ENCODE measurements around the gene HSPA1B. TPM values are rescaled to one million over a fixed set of nuclear protein-coding genes. Genes with fewer than 3 reads are reported as not detected.
A peak's percentile ranks its signal among the peaks of the same experiment; 100 is the strongest.
"Not testable (repeated sequence)": the region's sequence is repeated elsewhere in the genome, so short reads cannot be mapped to it uniquely, and the experiment has no call there.

HSPA1B gene
- total RNA-seq, 4 donors from 2014 or later, result 378 to 549 (median 420) TPM

DNA sequence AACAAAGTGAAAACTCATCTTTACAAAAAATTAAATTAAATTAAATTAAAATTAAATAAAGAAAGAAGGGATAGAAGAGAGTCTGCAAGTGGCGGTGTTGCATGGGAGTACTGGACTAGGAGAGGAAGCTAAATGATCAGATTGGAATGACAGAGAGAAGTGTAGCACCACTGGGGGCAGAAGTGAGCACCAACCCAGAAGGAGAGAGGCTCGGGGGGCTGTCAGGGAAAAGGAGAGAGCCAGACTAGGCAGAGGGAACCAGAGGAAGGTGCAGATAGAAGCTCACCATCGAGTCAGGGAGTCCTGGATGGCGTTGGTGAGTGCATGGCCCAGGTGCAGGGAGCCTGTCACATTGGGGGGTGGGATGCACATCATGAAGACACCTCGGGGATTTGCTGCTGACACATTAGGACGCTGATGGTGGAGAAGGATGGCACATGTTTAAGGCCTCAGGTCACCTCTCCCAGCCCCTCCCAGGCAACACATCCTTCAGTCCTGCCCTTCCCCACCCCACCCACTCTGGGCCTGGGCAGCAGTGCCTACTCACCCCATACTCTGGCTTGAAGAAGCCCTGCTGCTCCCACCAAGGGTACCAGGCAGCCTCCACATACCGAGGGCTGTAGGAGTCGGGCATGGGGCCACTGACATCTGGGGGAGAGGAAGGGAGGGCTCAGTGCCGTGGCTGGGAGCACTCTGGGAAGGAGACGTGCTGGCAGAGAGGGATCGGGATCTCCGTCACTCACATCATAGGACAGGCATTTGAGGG lies 36.0 kb upstream of the HSPA1B start:
- 64 to 65% methylated on average over 12 of the region's 12 CpGs for WGBS, 2 donors
- intact Hi-C loops (cut with DNase I; ENCODE audit: low total_unique reads), result no loop called here
- no peak for DNase-seq (ENCODE audit: low spot score in 2 of 2)
- TF ChIP-seq POLR2A (IDR thresholded peaks at IDR 0.05), result no peak
- TF ChIP-seq, protein P1, sequence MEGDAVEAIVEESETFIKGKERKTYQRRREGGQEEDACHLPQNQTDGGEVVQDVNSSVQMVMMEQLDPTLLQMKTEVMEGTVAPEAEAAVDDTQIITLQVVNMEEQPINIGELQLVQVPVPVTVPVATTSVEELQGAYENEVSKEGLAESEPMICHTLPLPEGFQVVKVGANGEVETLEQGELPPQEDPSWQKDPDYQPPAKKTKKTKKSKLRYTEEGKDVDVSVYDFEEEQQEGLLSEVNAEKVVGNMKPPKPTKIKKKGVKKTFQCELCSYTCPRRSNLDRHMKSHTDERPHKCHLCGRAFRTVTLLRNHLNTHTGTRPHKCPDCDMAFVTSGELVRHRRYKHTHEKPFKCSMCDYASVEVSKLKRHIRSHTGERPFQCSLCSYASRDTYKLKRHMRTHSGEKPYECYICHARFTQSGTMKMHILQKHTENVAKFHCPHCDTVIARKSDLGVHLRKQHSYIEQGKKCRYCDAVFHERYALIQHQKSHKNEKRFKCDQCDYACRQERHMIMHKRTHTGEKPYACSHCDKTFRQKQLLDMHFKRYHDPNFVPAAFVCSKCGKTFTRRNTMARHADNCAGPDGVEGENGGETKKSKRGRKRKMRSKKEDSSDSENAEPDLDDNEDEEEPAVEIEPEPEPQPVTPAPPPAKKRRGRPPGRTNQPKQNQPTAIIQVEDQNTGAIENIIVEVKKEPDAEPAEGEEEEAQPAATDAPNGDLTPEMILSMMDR (IDR thresholded peaks at IDR 0.05), result no peak
- no peak overlapping the region for H3K4me3 ChIP-seq (ENCODE audit: low read depth, poor library complexity, severe bottlenecking)

DNA sequence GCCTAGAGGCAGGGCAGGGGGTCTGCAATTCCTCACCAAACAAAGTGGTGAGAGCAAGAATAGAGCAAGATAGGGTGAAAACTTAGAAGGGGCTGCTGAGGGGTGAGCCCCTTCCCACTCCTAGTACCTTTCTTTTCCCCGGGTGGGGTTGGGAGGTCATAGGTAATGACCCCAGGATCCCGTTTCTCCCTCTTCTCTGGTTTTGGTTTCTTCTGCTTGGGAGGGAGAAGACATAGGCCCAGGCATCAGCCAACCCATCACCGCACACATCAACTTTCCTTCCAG lies 35.5 kb upstream of the HSPA1B start:
- intact Hi-C loops (cut with DNase I; ENCODE audit: low total_unique reads), result no loop called here

DNA sequence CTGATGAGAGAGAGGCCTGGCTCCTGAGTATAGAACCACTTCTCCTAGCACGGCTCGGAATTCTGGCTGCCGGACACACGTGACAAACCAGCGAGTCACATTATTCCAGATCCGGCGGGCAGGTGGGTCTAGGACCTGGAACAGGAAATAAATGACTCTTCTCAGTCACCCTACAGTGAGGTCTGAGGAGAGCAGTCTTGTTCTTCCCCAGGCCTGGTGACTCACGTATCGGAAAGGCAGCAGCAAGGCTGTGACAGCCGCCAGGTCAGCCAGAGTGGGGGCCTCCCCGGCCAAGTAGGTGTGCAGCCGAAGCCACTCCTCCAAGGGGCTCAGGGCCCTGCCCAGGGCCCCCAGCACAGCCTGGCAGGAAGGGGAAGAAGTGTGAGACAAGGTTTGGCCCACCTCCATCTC lies 34.8 kb upstream of the HSPA1B start:
- no peak overlapping the region for H3K4me3 ChIP-seq (ENCODE audit: low read depth, poor library complexity, severe bottlenecking)
- no peak for DNase-seq (ENCODE audit: low spot score in 2 of 2)
- no peak for TF ChIP-seq POLR2A (IDR thresholded peaks at IDR 0.05)
- TF ChIP-seq, protein P1 (IDR thresholded peaks at IDR 0.05), result no peak
- intact Hi-C loops (cut with DNase I; ENCODE audit: low total_unique reads), result no loop called here
- 90 to 93% methylated on average over 12 of the region's 12 CpGs for WGBS, 2 donors

More for the DNA sequence above, 35.5 kb upstream of the HSPA1B start:
- no peak overlapping the region for H3K4me3 ChIP-seq (ENCODE audit: low read depth, poor library complexity, severe bottlenecking)
- no peak for DNase-seq (ENCODE audit: low spot score in 2 of 2)
- TF ChIP-seq POLR2A (IDR thresholded peaks at IDR 0.05), result no peak
- TF ChIP-seq, protein P1 (IDR thresholded peaks at IDR 0.05), result no peak
- 83 to 85% methylated on average over 3 of the region's 3 CpGs for WGBS, 2 donors

DNA sequence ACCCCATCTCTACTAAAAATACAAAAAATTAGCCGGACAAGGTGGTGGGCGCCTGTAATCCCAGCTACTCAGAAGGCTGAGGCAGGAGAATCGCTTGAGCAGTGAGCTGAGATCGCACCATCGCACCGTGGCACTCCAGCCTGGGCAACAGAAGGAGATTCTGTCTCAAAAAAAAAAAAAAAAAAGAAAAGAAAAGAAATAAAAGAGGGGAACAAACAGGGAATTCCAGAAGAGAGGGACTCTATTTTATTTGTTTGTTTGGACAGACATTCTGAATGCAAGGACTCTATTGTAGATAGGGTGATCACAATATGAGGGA lies 33.7 kb upstream of the HSPA1B start:
- intact Hi-C loops (cut with DNase I; ENCODE audit: low total_unique reads); H3K4me3 ChIP-seq (ENCODE audit: low read depth, poor library complexity, severe bottlenecking); DNase-seq (ENCODE audit: low spot score in 2 of 2): not testable (repeated sequence)
- 87 to 88% methylated on average over 6 of the region's 6 CpGs for WGBS, 2 donors

DNA sequence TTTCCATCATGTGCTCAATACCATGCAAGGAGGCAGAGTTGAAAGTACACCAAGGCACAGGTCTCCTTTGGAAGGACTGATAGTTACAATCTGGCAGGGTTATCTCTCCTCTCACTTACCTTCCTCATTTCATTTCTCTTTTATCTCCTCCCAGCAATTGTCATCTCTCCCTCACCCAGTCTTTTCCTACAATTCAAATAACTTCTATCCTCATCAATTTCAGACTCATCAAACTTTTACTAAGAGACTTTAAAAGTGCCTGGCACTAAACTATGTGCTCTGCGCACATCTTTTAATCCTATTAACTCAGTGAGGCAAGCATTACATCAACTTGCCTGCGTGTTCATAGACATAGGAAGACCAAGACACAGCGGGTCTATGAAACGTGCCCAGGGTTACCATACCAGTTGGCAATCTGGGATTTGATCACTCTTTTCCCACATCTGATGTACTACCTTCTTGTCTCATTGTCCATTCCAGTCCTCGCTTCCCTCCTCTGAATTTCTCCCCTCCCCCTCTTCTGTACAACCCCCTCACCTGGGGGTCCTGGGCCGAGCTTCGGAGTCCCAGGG lies 33.2 kb upstream of the HSPA1B start:
- no peak for DNase-seq (ENCODE audit: low spot score in 2 of 2)
- peak overlapping the region; percentile 74 for H3K4me3 ChIP-seq (ENCODE audit: low read depth, poor library complexity, severe bottlenecking)
- WGBS, 2 donors, result 7 to 9% methylated on average over 7 of the region's 7 CpGs
- intact Hi-C loops (cut with DNase I; ENCODE audit: low total_unique reads), result no loop called here
- TF ChIP-seq, protein P1 (IDR thresholded peaks at IDR 0.05), result no peak
- no peak for TF ChIP-seq POLR2A (IDR thresholded peaks at IDR 0.05)

DNA sequence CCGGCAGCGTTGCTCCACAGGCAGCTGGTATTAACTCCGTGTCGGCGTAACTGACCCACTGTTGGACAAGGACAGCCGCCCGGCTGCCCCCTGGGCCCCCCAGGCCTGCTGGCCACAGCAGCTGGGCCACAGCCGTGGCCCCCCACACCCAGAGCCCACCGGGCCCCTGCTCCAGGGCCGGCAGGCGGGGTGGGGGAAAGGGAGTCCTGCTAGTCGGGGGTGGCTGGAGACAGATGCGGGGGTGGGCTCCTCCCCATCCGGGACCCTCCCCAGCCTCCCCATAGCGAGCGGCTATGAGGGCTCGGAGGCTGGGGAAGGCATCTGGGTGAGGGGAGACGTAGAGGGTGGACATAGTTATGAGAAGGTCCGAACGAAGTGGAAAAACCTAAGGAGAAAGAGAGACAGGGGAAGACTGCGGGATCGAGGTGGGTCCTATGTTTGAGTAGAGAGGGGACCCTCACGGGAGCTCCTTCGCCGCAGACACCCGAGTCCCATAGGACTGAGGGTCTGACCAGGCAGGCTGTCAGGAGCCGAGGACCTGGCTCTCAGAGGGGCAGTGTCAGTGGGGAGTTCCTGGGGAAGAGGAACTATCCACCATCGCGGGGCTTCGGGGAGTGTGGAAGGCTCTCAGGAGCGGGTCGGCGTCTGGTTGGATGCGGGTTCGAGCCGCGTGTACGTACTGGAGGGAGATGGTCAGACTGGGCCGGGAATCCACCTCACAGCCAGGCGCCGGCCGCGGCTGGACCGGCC lies 32.5 kb upstream of the HSPA1B start:
- H3K4me3 ChIP-seq (ENCODE audit: low read depth, poor library complexity, severe bottlenecking), result peak overlapping the region; percentile 74
- intact Hi-C loops (cut with DNase I; ENCODE audit: low total_unique reads), result no loop called here
- TF ChIP-seq, protein P1 (IDR thresholded peaks at IDR 0.05), result no peak
- no peak for TF ChIP-seq POLR2A (IDR thresholded peaks at IDR 0.05)
- 1 to 2% methylated on average over 33 to 44 of the region's 44 CpGs for WGBS, 2 donors
- DNase-seq (ENCODE audit: low spot score in 2 of 2), result no peak

Data from lower leg skin (tissue), 4 donors.